ENCODE measurements around the gene C11orf58.

C11orf58 gene

GRCh38 chr11:16776711-16777612 lies 38.5 kb downstream of the C11orf58 start:
- H3K4ac ChIP-seq (ENCODE audit: low read length), result no peak overlapping the region
- no peak overlapping the region for H2BK120ac ChIP-seq (ENCODE audit: low read depth, low read length)
- H4K8ac ChIP-seq (ENCODE audit: low read depth, low read length), result no peak overlapping the region
- DNase-seq (ENCODE audit: low spot score), result no peak
- H2BK5ac ChIP-seq (ENCODE audit: low read length), result no peak overlapping the region
- no peak overlapping the region for H3K14ac ChIP-seq (ENCODE audit: low read length)
- peaks cover 6 to 8% of the 10 kb centered on the region in 2 donors for H3K36me3 ChIP-seq (replicated peaks in 1 of 2; ENCODE audit: control insufficient read depth in 2 of 2, insufficient read depth in 2 of 2, low read length in 2 of 2)
- no peak overlapping the region for H2AK5ac ChIP-seq (ENCODE audit: low read depth, low read length)
- H3K18ac ChIP-seq (ENCODE audit: low read length), result no peak overlapping the region
- H3K79me1 ChIP-seq (ENCODE audit: low read depth, low read length), result no peaks in the 10 kb centered on the region
- H3K27me3 ChIP-seq (ENCODE audit: control insufficient read depth in 3 of 3, insufficient read depth in 3 of 3, low read depth in 1 of 3, low read length in 3 of 3), result no peaks in the 10 kb centered on the region
- H4K91ac ChIP-seq (ENCODE audit: low read depth, low read length, poor library complexity), result no peak overlapping the region
- no CpG with 5 or more reads among the region's 14 CpGs for WGBS, 2 donors (ENCODE audit: extremely low coverage in 2 of 2, insufficient read length in 2 of 2, insufficient replicate concordance in 1 of 2)
- H3K4me1 ChIP-seq (ENCODE audit: control insufficient read depth in 2 of 2, insufficient read depth in 1 of 2, low read depth in 1 of 2, low read length in 2 of 2), result peaks cover 6 to 10% of the 10 kb centered on the region in 2 donors
- no peak overlapping the region for H2BK12ac ChIP-seq (ENCODE audit: low read length)
- H3K27ac ChIP-seq (replicated peaks; ENCODE audit: low read length), result no peak overlapping the region
- H3K9me3 ChIP-seq (replicated peaks in 1 of 2; ENCODE audit: control insufficient read depth in 2 of 2, insufficient read depth in 1 of 2, low read depth in 1 of 2, low read length in 2 of 2), result no peaks in the 10 kb centered on the region
- H2AFZ ChIP-seq (ENCODE audit: low read length), result no peak overlapping the region
- H3K9ac ChIP-seq (ENCODE audit: low read depth, low read length, poor library complexity), result no peak overlapping the region
- H3K23ac ChIP-seq (ENCODE audit: low read depth, low read length, poor library complexity), result no peak overlapping the region
- H2BK15ac ChIP-seq (ENCODE audit: low read length), result no peak overlapping the region
- H3K4me3 ChIP-seq (ENCODE audit: low read length in 2 of 2), result no peak overlapping the region
- H3K4me2 ChIP-seq (ENCODE audit: insufficient read depth, low read length, poor library complexity, severe bottlenecking), result no peak overlapping the region

DNA sequence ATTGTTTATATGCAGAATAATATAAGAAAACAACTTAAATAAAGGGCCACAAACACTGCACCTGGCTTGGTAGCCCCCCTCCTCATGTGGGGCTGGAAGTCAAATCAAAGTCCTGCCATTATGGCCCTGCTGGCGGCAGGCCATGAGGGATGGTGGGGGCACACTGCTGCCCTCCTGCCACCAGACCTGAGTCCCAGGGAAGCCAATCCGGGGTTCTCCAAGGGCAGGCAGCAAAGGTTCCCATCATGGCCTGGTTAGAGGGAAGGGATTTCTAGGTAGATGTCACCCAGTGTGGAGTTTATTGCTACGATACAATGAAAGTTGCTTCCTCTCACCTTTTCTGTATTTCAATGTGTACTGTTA lies 39.1 kb downstream of the C11orf58 start:
- no peak overlapping the region for H3K18ac ChIP-seq (ENCODE audit: low read length)
- H3K79me1 ChIP-seq (ENCODE audit: low read depth, low read length), result no peaks in the 10 kb centered on the region
- DNase-seq (ENCODE audit: low spot score), result no peak
- H2AK5ac ChIP-seq (ENCODE audit: low read depth, low read length), result no peak overlapping the region
- H3K23ac ChIP-seq (ENCODE audit: low read depth, low read length, poor library complexity), result no peak overlapping the region
- H3K27ac ChIP-seq (replicated peaks; ENCODE audit: low read length), result no peak overlapping the region
- H2AFZ ChIP-seq (ENCODE audit: low read length), result no peak overlapping the region
- H2BK120ac ChIP-seq (ENCODE audit: low read depth, low read length), result no peak overlapping the region
- H3K4me3 ChIP-seq (ENCODE audit: low read length in 2 of 2), result no peak overlapping the region
- H3K4ac ChIP-seq (ENCODE audit: low read length), result no peak overlapping the region
- no peak overlapping the region for H4K91ac ChIP-seq (ENCODE audit: low read depth, low read length, poor library complexity)
- no CpG with 5 or more reads among the region's 3 CpGs for WGBS, 2 donors (ENCODE audit: extremely low coverage in 2 of 2, insufficient read length in 2 of 2, insufficient replicate concordance in 1 of 2)
- H3K36me3 ChIP-seq (replicated peaks in 1 of 2; ENCODE audit: control insufficient read depth in 2 of 2, insufficient read depth in 2 of 2, low read length in 2 of 2), result peaks cover 6 to 8% of the 10 kb centered on the region in 2 donors
- no peak overlapping the region for H2BK12ac ChIP-seq (ENCODE audit: low read length)
- no peak overlapping the region for H2BK5ac ChIP-seq (ENCODE audit: low read length)
- no peak overlapping the region for H3K9ac ChIP-seq (ENCODE audit: low read depth, low read length, poor library complexity)
- H3K14ac ChIP-seq (ENCODE audit: low read length), result no peak overlapping the region
- H4K8ac ChIP-seq (ENCODE audit: low read depth, low read length), result no peak overlapping the region
- H3K4me2 ChIP-seq (ENCODE audit: insufficient read depth, low read length, poor library complexity, severe bottlenecking), result no peak overlapping the region
- no peak overlapping the region for H2BK15ac ChIP-seq (ENCODE audit: low read length)
- peaks cover 6 to 10% of the 10 kb centered on the region in 2 donors for H3K4me1 ChIP-seq (ENCODE audit: control insufficient read depth in 2 of 2, insufficient read depth in 1 of 2, low read depth in 1 of 2, low read length in 2 of 2)
- H3K9me3 ChIP-seq (replicated peaks in 1 of 2; ENCODE audit: control insufficient read depth in 2 of 2, insufficient read depth in 1 of 2, low read depth in 1 of 2, low read length in 2 of 2), result no peaks in the 10 kb centered on the region
- H3K27me3 ChIP-seq (ENCODE audit: control insufficient read depth in 3 of 3, insufficient read depth in 3 of 3, low read depth in 1 of 3, low read length in 3 of 3), result no peaks in the 10 kb centered on the region

GRCh38 chr11:16778286-16778685 lies 39.8 kb downstream of the C11orf58 start:
- no CpG with 5 or more reads among the region's 6 CpGs for WGBS, 2 donors (ENCODE audit: extremely low coverage in 2 of 2, insufficient read length in 2 of 2, insufficient replicate concordance in 1 of 2)
- Histone ChIP-seq H3K4me1 (ENCODE audit: control insufficient read depth in 2 of 2, insufficient read depth in 1 of 2, low read depth in 1 of 2, low read length in 2 of 2) (peaks cover 6 to 10% of the 10 kb centered on the region in 2 donors), H3K79me1 (ENCODE audit: low read depth, low read length) (no peaks in the 10 kb centered on the region), H4K8ac (ENCODE audit: low read depth, low read length) (no peak overlapping the region), H3K23ac (ENCODE audit: low read depth, low read length, poor library complexity) (no peak overlapping the region), H3K18ac (ENCODE audit: low read length) (no peak overlapping the region), H2AFZ (ENCODE audit: low read length) (no peak overlapping the region), H3K4ac (ENCODE audit: low read length) (no peak overlapping the region), H3K9ac (ENCODE audit: low read depth, low read length, poor library complexity) (peak overlapping the region; percentile 5), H2BK5ac (ENCODE audit: low read length) (no peak overlapping the region), H3K27me3 (ENCODE audit: control insufficient read depth in 3 of 3, insufficient read depth in 3 of 3, low read depth in 1 of 3, low read length in 3 of 3) (no peaks in the 10 kb centered on the region), H2AK5ac (ENCODE audit: low read depth, low read length) (no peak overlapping the region), H3K4me3 (ENCODE audit: low read length in 2 of 2) (no peak overlapping the region), H3K4me2 (ENCODE audit: insufficient read depth, low read length, poor library complexity, severe bottlenecking) (no peak overlapping the region), H2BK12ac (ENCODE audit: low read length) (no peak overlapping the region), H3K14ac (ENCODE audit: low read length) (no peak overlapping the region), H3K36me3 (replicated peaks in 1 of 2; ENCODE audit: control insufficient read depth in 2 of 2, insufficient read depth in 2 of 2, low read length in 2 of 2) (peaks cover 6 to 12% of the 10 kb centered on the region in 2 donors), H2BK120ac (ENCODE audit: low read depth, low read length) (no peak overlapping the region), H2BK15ac (ENCODE audit: low read length) (no peak overlapping the region), H3K9me3 (replicated peaks in 1 of 2; ENCODE audit: control insufficient read depth in 2 of 2, insufficient read depth in 1 of 2, low read depth in 1 of 2, low read length in 2 of 2) (no peaks in the 10 kb centered on the region), H4K91ac (ENCODE audit: low read depth, low read length, poor library complexity) (no peak overlapping the region), H3K27ac (replicated peaks; ENCODE audit: low read length) (no peak overlapping the region)
- no peak for DNase-seq (ENCODE audit: low spot score)

DNA sequence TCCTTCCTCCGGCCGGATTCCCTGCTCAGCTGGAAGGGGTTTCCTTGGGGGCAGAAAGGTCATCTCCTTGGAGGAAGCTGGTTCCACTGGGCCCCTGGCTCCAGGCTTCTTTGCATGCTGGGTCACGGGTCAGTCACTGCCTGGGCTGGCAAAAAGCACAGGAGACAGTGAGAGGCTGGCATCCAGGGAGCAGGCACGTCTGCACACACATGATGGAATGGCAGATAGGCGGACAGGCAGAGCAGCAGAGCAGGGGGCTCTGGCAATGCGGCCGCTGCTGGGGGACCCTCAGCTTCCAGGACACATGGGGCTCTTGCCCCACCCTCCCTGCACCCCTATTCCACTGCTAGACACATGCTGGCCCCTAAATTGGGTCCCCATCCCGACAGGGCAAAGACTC lies 40.4 kb downstream of the C11orf58 start:
- Histone ChIP-seq H3K18ac (ENCODE audit: low read length) (peak overlapping the region; percentile 35), H2BK15ac (ENCODE audit: low read length) (no peak overlapping the region), H3K27ac (replicated peaks; ENCODE audit: low read length) (no peak overlapping the region), H3K4ac (ENCODE audit: low read length) (no peak overlapping the region), H3K36me3 (replicated peaks in 1 of 2; ENCODE audit: control insufficient read depth in 2 of 2, insufficient read depth in 2 of 2, low read length in 2 of 2) (peaks cover 6 to 15% of the 10 kb centered on the region in 2 donors), H3K9ac (ENCODE audit: low read depth, low read length, poor library complexity) (peak overlapping the region; percentile 35), H3K4me1 (ENCODE audit: control insufficient read depth in 2 of 2, insufficient read depth in 1 of 2, low read depth in 1 of 2, low read length in 2 of 2) (peaks cover 12 to 16% of the 10 kb centered on the region in 2 donors), H3K23ac (ENCODE audit: low read depth, low read length, poor library complexity) (peak overlapping the region; percentile 31), H3K27me3 (ENCODE audit: control insufficient read depth in 3 of 3, insufficient read depth in 3 of 3, low read depth in 1 of 3, low read length in 3 of 3) (no peaks in the 10 kb centered on the region), H2BK12ac (ENCODE audit: low read length) (no peak overlapping the region), H4K8ac (ENCODE audit: low read depth, low read length) (no peak overlapping the region), H3K9me3 (replicated peaks in 1 of 2; ENCODE audit: control insufficient read depth in 2 of 2, insufficient read depth in 1 of 2, low read depth in 1 of 2, low read length in 2 of 2) (no peaks in the 10 kb centered on the region), H3K79me1 (ENCODE audit: low read depth, low read length) (no peaks in the 10 kb centered on the region), H2AFZ (ENCODE audit: low read length) (no peak overlapping the region), H3K14ac (ENCODE audit: low read length) (peak overlapping the region; percentile 11), H3K4me3 (ENCODE audit: low read length in 2 of 2) (no peak overlapping the region), H2BK120ac (ENCODE audit: low read depth, low read length) (no peak overlapping the region), H3K4me2 (ENCODE audit: insufficient read depth, low read length, poor library complexity, severe bottlenecking) (no peak overlapping the region), H4K91ac (ENCODE audit: low read depth, low read length, poor library complexity) (no peak overlapping the region), H2AK5ac (ENCODE audit: low read depth, low read length) (no peak overlapping the region), H2BK5ac (ENCODE audit: low read length) (no peak overlapping the region)
- DNase-seq (ENCODE audit: low spot score), result no peak
- no CpG with 5 or more reads among the region's 8 CpGs for WGBS, 2 donors (ENCODE audit: extremely low coverage in 2 of 2, insufficient read length in 2 of 2, insufficient replicate concordance in 1 of 2)
